ENCODE measurements around the gene EGFLAM. TPM values are rescaled to one million over a fixed set of nuclear protein-coding genes. Genes with fewer than 3 reads are reported as not detected.

The EGFLAM gene
- total and polyA plus RNA-seq, 4 donors = 13.1 to 124 (median 34.7) TPM

- no peak for DNase-seq (ENCODE audit: low read depth in 4 of 6, low spot score in 6 of 6)
These were observed 106.5 kb downstream of the EGFLAM start for GRCh38 chr5:38364825-38365224.

GRCh38 chr5:38367410-38367809 is 109.1 kb downstream of the EGFLAM start:
- Histone ChIP-seq H3K4me3 (ENCODE audit: low read depth, low read length) (no peak overlapping the region), H3K4me1 (ENCODE audit: control insufficient read depth, insufficient read depth, low read length) (no peaks in the 10 kb centered on the region), H3K36me3 (ENCODE audit: control insufficient read depth, insufficient read depth, low read length) (no peaks in the 10 kb centered on the region), H3K9me3 (ENCODE audit: control insufficient read depth, insufficient read depth, low read length) (no peaks in the 10 kb centered on the region), H3K27ac (ENCODE audit: low read depth, low read length) (no peak overlapping the region), H3K27me3 (ENCODE audit: control insufficient read depth, insufficient read depth, low read length) (no peaks in the 10 kb centered on the region)
- WGBS (ENCODE audit: insufficient coverage) = 77% methylated on average over 2 of the region's 3 CpGs
- DNase-seq (ENCODE audit: low read depth in 4 of 6, low spot score in 6 of 6) = no peak

More at GRCh38 chr5:38364825-38365224, 106.5 kb downstream of the EGFLAM start:
- no peaks in the 10 kb centered on the region for H3K9me3 ChIP-seq (ENCODE audit: control insufficient read depth, insufficient read depth, low read length)
- no peak overlapping the region for H3K27ac ChIP-seq (ENCODE audit: low read depth, low read length)
- H3K27me3 ChIP-seq (ENCODE audit: control insufficient read depth, insufficient read depth, low read length) = no peaks in the 10 kb centered on the region
- WGBS (ENCODE audit: insufficient coverage) = 71% methylated on average over 1 of the region's 2 CpGs
- no peak overlapping the region for H3K4me3 ChIP-seq (ENCODE audit: low read depth, low read length)
- no peaks in the 10 kb centered on the region for H3K4me1 ChIP-seq (ENCODE audit: control insufficient read depth, insufficient read depth, low read length)
- H3K36me3 ChIP-seq (ENCODE audit: control insufficient read depth, insufficient read depth, low read length) = no peaks in the 10 kb centered on the region

GRCh38 chr5:38367966-38368365 is 109.6 kb downstream of the EGFLAM start:
- H3K4me3 ChIP-seq (ENCODE audit: low read depth, low read length) = no peak overlapping the region
- H3K36me3 ChIP-seq (ENCODE audit: control insufficient read depth, insufficient read depth, low read length) = no peaks in the 10 kb centered on the region
- DNase-seq (ENCODE audit: low read depth in 4 of 6, low spot score in 6 of 6) = no peak
- no peaks in the 10 kb centered on the region for H3K27me3 ChIP-seq (ENCODE audit: control insufficient read depth, insufficient read depth, low read length)
- WGBS (ENCODE audit: insufficient coverage) = no CpG with 5 or more reads among the region's 5 CpGs
- H3K4me1 ChIP-seq (ENCODE audit: control insufficient read depth, insufficient read depth, low read length) = no peaks in the 10 kb centered on the region
- no peak overlapping the region for H3K27ac ChIP-seq (ENCODE audit: low read depth, low read length)
- no peaks in the 10 kb centered on the region for H3K9me3 ChIP-seq (ENCODE audit: control insufficient read depth, insufficient read depth, low read length)

- Histone ChIP-seq H3K9me3 (ENCODE audit: control insufficient read depth, insufficient read depth, low read length) (no peaks in the 10 kb centered on the region), H3K36me3 (ENCODE audit: control insufficient read depth, insufficient read depth, low read length) (no peaks in the 10 kb centered on the region), H3K4me3 (ENCODE audit: low read depth, low read length) (no peak overlapping the region), H3K27ac (ENCODE audit: low read depth, low read length) (no peak overlapping the region), H3K4me1 (ENCODE audit: control insufficient read depth, insufficient read depth, low read length) (no peaks in the 10 kb centered on the region), H3K27me3 (ENCODE audit: control insufficient read depth, insufficient read depth, low read length) (no peaks in the 10 kb centered on the region)
- WGBS (ENCODE audit: insufficient coverage) = no CpG with 5 or more reads among the region's 5 CpGs
- peak in 1 of 6 donors; percentile 20 for DNase-seq (ENCODE audit: low read depth in 4 of 6, low spot score in 6 of 6)
These were observed 111.3 kb downstream of the EGFLAM start for GRCh38 chr5:38369692-38370091.

GRCh38 chr5:38370358-38371100 is 112.2 kb downstream of the EGFLAM start:
- H3K27ac ChIP-seq (ENCODE audit: low read depth, low read length) = peak overlapping the region; percentile 55

GRCh38 chr5:38371596-38371995 is 113.2 kb downstream of the EGFLAM start:
- 80% methylated on average over 4 of the region's 8 CpGs for WGBS (ENCODE audit: insufficient coverage)
- Histone ChIP-seq H3K9me3 (ENCODE audit: control insufficient read depth, insufficient read depth, low read length) (no peaks in the 10 kb centered on the region), H3K4me3 (ENCODE audit: low read depth, low read length) (no peak overlapping the region), H3K4me1 (ENCODE audit: control insufficient read depth, insufficient read depth, low read length) (no peaks in the 10 kb centered on the region), H3K36me3 (ENCODE audit: control insufficient read depth, insufficient read depth, low read length) (no peaks in the 10 kb centered on the region), H3K27me3 (ENCODE audit: control insufficient read depth, insufficient read depth, low read length) (no peaks in the 10 kb centered on the region), H3K27ac (ENCODE audit: low read depth, low read length) (peak overlapping the region; percentile 55)
- DNase-seq (ENCODE audit: low read depth in 4 of 6, low spot score in 6 of 6) = peak in 1 of 6 donors; percentile 24

More at GRCh38 chr5:38370358-38371100, 112.2 kb downstream of the EGFLAM start:
- Histone ChIP-seq H3K4me1 (ENCODE audit: control insufficient read depth, insufficient read depth, low read length) (no peaks in the 10 kb centered on the region), H3K27me3 (ENCODE audit: control insufficient read depth, insufficient read depth, low read length) (no peaks in the 10 kb centered on the region), H3K36me3 (ENCODE audit: control insufficient read depth, insufficient read depth, low read length) (no peaks in the 10 kb centered on the region), H3K4me3 (ENCODE audit: low read depth, low read length) (no peak overlapping the region), H3K9me3 (ENCODE audit: control insufficient read depth, insufficient read depth, low read length) (no peaks in the 10 kb centered on the region)
- no peak for DNase-seq (ENCODE audit: low read depth in 4 of 6, low spot score in 6 of 6)
- 90% methylated on average over 5 of the region's 11 CpGs for WGBS (ENCODE audit: insufficient coverage)

GRCh38 chr5:38373743-38374142 is 115.4 kb downstream of the EGFLAM start:
- 40% methylated on average over 1 of the region's 3 CpGs for WGBS (ENCODE audit: insufficient coverage)

GRCh38 chr5:38375423-38375822 is 117.1 kb downstream of the EGFLAM start:
- H3K4me1 ChIP-seq (ENCODE audit: control insufficient read depth, insufficient read depth, low read length) = peaks cover 7% of the 10 kb centered on the region
- no peak overlapping the region for H3K4me3 ChIP-seq (ENCODE audit: low read depth, low read length)
- WGBS (ENCODE audit: insufficient coverage) = no CpG with 5 or more reads among the region's 1 CpG
- no peaks in the 10 kb centered on the region for H3K27me3 ChIP-seq (ENCODE audit: control insufficient read depth, insufficient read depth, low read length)
- no peaks in the 10 kb centered on the region for H3K9me3 ChIP-seq (ENCODE audit: control insufficient read depth, insufficient read depth, low read length)
- H3K36me3 ChIP-seq (ENCODE audit: control insufficient read depth, insufficient read depth, low read length) = no peaks in the 10 kb centered on the region
- no peak overlapping the region for H3K27ac ChIP-seq (ENCODE audit: low read depth, low read length)
- no peak for DNase-seq (ENCODE audit: low read depth in 4 of 6, low spot score in 6 of 6)

More at GRCh38 chr5:38373743-38374142, 115.4 kb downstream of the EGFLAM start:
- Histone ChIP-seq H3K27me3 (ENCODE audit: control insufficient read depth, insufficient read depth, low read length) (no peaks in the 10 kb centered on the region), H3K4me1 (ENCODE audit: control insufficient read depth, insufficient read depth, low read length) (peaks cover 7% of the 10 kb centered on the region), H3K36me3 (ENCODE audit: control insufficient read depth, insufficient read depth, low read length) (no peaks in the 10 kb centered on the region), H3K4me3 (ENCODE audit: low read depth, low read length) (no peak overlapping the region), H3K27ac (ENCODE audit: low read depth, low read length) (no peak overlapping the region), H3K9me3 (ENCODE audit: control insufficient read depth, insufficient read depth, low read length) (no peaks in the 10 kb centered on the region)
- peak in 2 of 6 donors; percentile 40 to 41 for DNase-seq (ENCODE audit: low read depth in 4 of 6, low spot score in 6 of 6)

GRCh38 chr5:38376404-38376803 is 118.0 kb downstream of the EGFLAM start:
- no peaks in the 10 kb centered on the region for H3K9me3 ChIP-seq (ENCODE audit: control insufficient read depth, insufficient read depth, low read length)
- no peak overlapping the region for H3K27ac ChIP-seq (ENCODE audit: low read depth, low read length)
- no peak for DNase-seq (ENCODE audit: low read depth in 4 of 6, low spot score in 6 of 6)
- H3K27me3 ChIP-seq (ENCODE audit: control insufficient read depth, insufficient read depth, low read length) = no peaks in the 10 kb centered on the region
- WGBS (ENCODE audit: insufficient coverage) = 60% methylated on average over 1 of the region's 2 CpGs
- peaks cover 7% of the 10 kb centered on the region for H3K4me1 ChIP-seq (ENCODE audit: control insufficient read depth, insufficient read depth, low read length)
- no peak overlapping the region for H3K4me3 ChIP-seq (ENCODE audit: low read depth, low read length)
- no peaks in the 10 kb centered on the region for H3K36me3 ChIP-seq (ENCODE audit: control insufficient read depth, insufficient read depth, low read length)

GRCh38 chr5:38378579-38378978 is 120.2 kb downstream of the EGFLAM start:
- no peak overlapping the region for H3K4me3 ChIP-seq (ENCODE audit: low read depth, low read length)
- no peaks in the 10 kb centered on the region for H3K36me3 ChIP-seq (ENCODE audit: control insufficient read depth, insufficient read depth, low read length)
- 75% methylated on average over 1 of the region's 1 CpG for WGBS (ENCODE audit: insufficient coverage)
- no peaks in the 10 kb centered on the region for H3K9me3 ChIP-seq (ENCODE audit: control insufficient read depth, insufficient read depth, low read length)
- no peak for DNase-seq (ENCODE audit: low read depth in 4 of 6, low spot score in 6 of 6)
- no peak overlapping the region for H3K27ac ChIP-seq (ENCODE audit: low read depth, low read length)
- H3K4me1 ChIP-seq (ENCODE audit: control insufficient read depth, insufficient read depth, low read length) = peaks cover 7% of the 10 kb centered on the region
- no peaks in the 10 kb centered on the region for H3K27me3 ChIP-seq (ENCODE audit: control insufficient read depth, insufficient read depth, low read length)
